CD14-positive monocyte (primary cell): ENCODE data around the gene C4BPA. TPM values are rescaled to one million over a fixed set of nuclear protein-coding genes. Genes with fewer than 3 reads are reported as not detected.

Source experiments
- DNase-seq, 3 donors: peaks; one replicate each; pipeline ENCODE4 v3.0.0-alpha.2; 2011 to 2022
- H2AFZ ChIP-seq: 2 replicates; pipeline ENCODE4 v1.6.0; 2012; ENCODE audit warnings: mild to moderate bottlenecking, low read depth, low read length, inconsistent platforms; ENCODE audit not compliant: insufficient read depth, poor library complexity, severe bottlenecking
- H3K27ac ChIP-seq, 2 donors: 1 replicate in 1 of 2; 2 replicates in 1 of 2; pipeline ENCODE4 v1.5.1; 2012 to 2013; ENCODE audit warnings: low read length in 2 of 2, control low read depth in 1 of 2, inconsistent platforms in 1 of 2, low read depth in 1 of 2, mild to moderate bottlenecking in 1 of 2
- H3K27me3 ChIP-seq, 2 donors: one replicate each; pipeline versions ENCODE4 v1.6.0 to v1.6.1; 2011 to 2013; ENCODE audit warnings: low read length in 2 of 2; ENCODE audit not compliant: control insufficient read depth in 2 of 2, insufficient read depth in 2 of 2
- H3K36me3 ChIP-seq, 2 donors: replicated peaks in 1 of 2; 1 replicate in 1 of 2; 2 replicates in 1 of 2; pipeline versions ENCODE4 v1.5.1 to v1.6.1; 2012 to 2013; ENCODE audit warnings: low read length in 2 of 2, control low read depth in 1 of 2, inconsistent platforms in 1 of 2, mild to moderate bottlenecking in 1 of 2; ENCODE audit not compliant: insufficient read depth in 2 of 2, control insufficient read depth in 1 of 2
- H3K4me1 ChIP-seq, 2 donors: 1 replicate in 1 of 2; 2 replicates in 1 of 2; pipeline versions ENCODE4 v1.5.1 to v1.6.1; 2012 to 2013; ENCODE audit warnings: low read length in 2 of 2, control low read depth in 1 of 2, inconsistent platforms in 1 of 2, mild to moderate bottlenecking in 1 of 2, moderate library complexity in 1 of 2; ENCODE audit not compliant: insufficient read depth in 2 of 2, control insufficient read depth in 1 of 2
- H3K4me2 ChIP-seq: replicated peaks from 2 replicates; pipeline ENCODE3; 2012; ENCODE audit warnings: low read length, moderate library complexity, mild to moderate bottlenecking; ENCODE audit not compliant: poor library complexity, severe bottlenecking; ENCODE audit errors: extremely low read depth
- H3K4me3 ChIP-seq, 3 experiments: fragments of 200-600 bp in 1 of 3; sonication (generic) in 1 of 3; replicated peaks in 1 of 3; 1 replicate in 2 of 3; 2 replicates in 1 of 3; pipeline ENCODE4 v1.5.1; 2011 to 2013; ENCODE audit warnings: low read length in 3 of 3, mild to moderate bottlenecking in 3 of 3, control low read depth in 2 of 3, low read depth in 2 of 3, inconsistent platforms in 1 of 3, moderate library complexity in 1 of 3
- H3K79me2 ChIP-seq: 2 replicates; pipeline ENCODE4 v1.6.0; 2012; ENCODE audit warnings: mild to moderate bottlenecking, control low read depth, inconsistent platforms, low read length, moderate library complexity; ENCODE audit not compliant: insufficient read depth
- H3K9ac ChIP-seq: 2 replicates; pipeline ENCODE4 v1.6.0; 2017; ENCODE audit warnings: low read length, mild to moderate bottlenecking; ENCODE audit not compliant: insufficient read depth, poor library complexity, severe bottlenecking
- H3K9me3 ChIP-seq, 2 donors: replicated peaks in 1 of 2; 1 replicate in 1 of 2; 2 replicates in 1 of 2; pipeline versions ENCODE4 v1.5.1 to v1.6.1; 2012 to 2013; ENCODE audit warnings: low read length in 2 of 2, control low read depth in 1 of 2; ENCODE audit not compliant: control insufficient read depth in 1 of 2, insufficient read depth in 1 of 2
- H4K20me1 ChIP-seq: 2 replicates; pipeline ENCODE4 v1.6.0; 2012; ENCODE audit warnings: mild to moderate bottlenecking, low read length, control low read depth, moderate library complexity; ENCODE audit not compliant: insufficient read depth
- H3K27ac Mint-ChIP-seq, 7 donors: one replicate each; pipeline ENCODE4 v1.8.0; 2020; ENCODE audit warnings: mild to moderate bottlenecking in 7 of 7, mixed read lengths in 7 of 7, moderate library complexity in 6 of 7, inconsistent platforms in 2 of 7
- H3K27me3 Mint-ChIP-seq, 3 donors: one replicate each; pipeline ENCODE4 v1.8.0; 2021 to 2022; ENCODE audit warnings: low read depth in 3 of 3, mild to moderate bottlenecking in 3 of 3, mixed read lengths in 3 of 3, moderate library complexity in 3 of 3, inconsistent platforms in 1 of 3
- H3K36me3 Mint-ChIP-seq, 2 donors: one replicate each; pipeline ENCODE4 v1.8.0; 2020; ENCODE audit warnings: mixed read lengths in 2 of 2, inconsistent platforms in 1 of 2, mild to moderate bottlenecking in 1 of 2
- H3K4me1 Mint-ChIP-seq: one replicate; pipeline ENCODE4 v1.8.0; 2020; ENCODE audit warnings: mild to moderate bottlenecking, mixed read lengths
- H3K4me3 Mint-ChIP-seq, 2 donors: one replicate each; pipeline ENCODE4 v1.8.0; 2020; ENCODE audit warnings: mild to moderate bottlenecking in 2 of 2, mixed read lengths in 2 of 2, moderate library complexity in 1 of 2
- H3K9me3 Mint-ChIP-seq, 7 donors: one replicate each; pipeline ENCODE4 v1.8.0; 2020 to 2022; ENCODE audit warnings: mixed read lengths in 7 of 7, mild to moderate bottlenecking in 6 of 7, moderate library complexity in 6 of 7, inconsistent platforms in 2 of 7
- CTCF ChIP-seq: fragments of 200-600 bp; IDR thresholded peaks from one replicate; pipeline ENCODE4 v1.8.0; 2022; ENCODE audit warnings: antibody characterized with exemption, mild to moderate bottlenecking
- WGBS: methylation state at CpG from one replicate; pipeline ENCODE4 v1.1.5; 2013; ENCODE audit warnings: missing lambda C conversion rate; ENCODE audit not compliant: insufficient coverage; 5-methylcytosine and 5-hydroxymethylcytosine counted together
- intact Hi-C, 2 donors: fragments of 100-400 bp; cut with micrococcal nuclease; formaldehyde crosslinking; loops; one replicate each; pipeline versions ENCODE4 v1.15.0 to v1.15.1; 2023
- polyA plus RNA-seq, 3 donors: library from polyadenylated mRNA; depleted of rRNA in 1 of 3; unstranded in 2 of 3; stranded (reverse) in 1 of 3; fragments of 300-500 nt in 2 of 3; fragments of >200 nt in 1 of 3; fragmentation: Illumina TruSeq in 2 of 3; gene quantifications; 1 replicate in 2 of 3; 2 replicates in 1 of 3; pipeline ENCODE4 v1.2.3, GENCODE V29; 2012 to 2021

C4BPA gene
- polyA plus RNA-seq, 3 donors: 0.09 to 0.25 (median 0.13) TPM

- peak overlapping the region; percentile 18 to 73 for H3K27ac ChIP-seq
- intact Hi-C loops: loop anchor here (1.0 to 10.0 kb wide), 2 partner anchors 32 to 141 kb away; no protein-coding TSS in a partner anchor
- H3K4me3 Mint-ChIP-seq: no peak overlapping the region
- TF ChIP-seq CTCF: no peak
- no peaks in the 10 kb centered on the region for H3K9me3 ChIP-seq
- no peak overlapping the region for H2AFZ ChIP-seq
- peak overlapping the region; percentile 91 to 97 (median 91) for H3K27ac Mint-ChIP-seq
- peaks cover 23% of the 10 kb centered on the region for H3K4me1 Mint-ChIP-seq
- H3K27me3 Mint-ChIP-seq: peaks cover 0 to 2% (median 0%) of the 10 kb centered on the region in 3 donors
- H3K36me3 ChIP-seq: no peaks in the 10 kb centered on the region
- no peaks in the 10 kb centered on the region for H4K20me1 ChIP-seq
- H3K79me2 ChIP-seq: no peaks in the 10 kb centered on the region
- H3K27me3 ChIP-seq: no peaks in the 10 kb centered on the region
- WGBS: 100% methylated on average over 1 of the region's 4 CpGs
- H3K36me3 Mint-ChIP-seq: peaks cover 0 to 3% of the 10 kb centered on the region in 2 donors
- H3K4me3 ChIP-seq: peak overlapping the region in 1 of 3 experiments; percentile 46
- H3K4me1 ChIP-seq: peaks cover 21 to 28% of the 10 kb centered on the region in 2 donors
- H3K4me2 ChIP-seq: peak overlapping the region; percentile 43
- no peak overlapping the region for H3K9ac ChIP-seq
- no peak for DNase-seq
- peaks cover 0 to 6% (median 3%) of the 10 kb centered on the region in 7 donors for H3K9me3 Mint-ChIP-seq
These were observed 69.4 kb downstream of the C4BPA start for GRCh38 chr1:207173396-207173795.

- Histone ChIP-seq H3K9ac (no peak overlapping the region), H2AFZ (no peak overlapping the region), H3K4me3 (no peak overlapping the region), H3K36me3 (no peaks in the 10 kb centered on the region), H3K4me1 (peaks cover 21 to 28% of the 10 kb centered on the region in 2 donors), H3K9me3 (no peaks in the 10 kb centered on the region), H3K4me2 (no peak overlapping the region), H3K27ac (no peak overlapping the region), H3K27me3 (peaks cover 0 to 4% of the 10 kb centered on the region in 2 donors), H3K79me2 (no peaks in the 10 kb centered on the region), H4K20me1 (no peaks in the 10 kb centered on the region)
- Mint-ChIP-seq H3K27me3 (peaks cover 0 to 2% (median 0%) of the 10 kb centered on the region in 3 donors), H3K36me3 (peaks cover 0 to 1% of the 10 kb centered on the region in 2 donors), H3K9me3 (peaks cover 0 to 3% (median 0%) of the 10 kb centered on the region in 7 donors), H3K4me3 (no peak overlapping the region), H3K4me1 (peaks cover 23% of the 10 kb centered on the region), H3K27ac (no peak overlapping the region)
- intact Hi-C loops: loop anchor here in 1 of 2 donors (10.0 kb wide), 1 partner anchor 140 kb away; no protein-coding TSS in a partner anchor
- no peak for DNase-seq
- no peak for TF ChIP-seq CTCF
- 83% methylated on average over 3 of the region's 4 CpGs for WGBS
These were observed 70.9 kb downstream of the C4BPA start for GRCh38 chr1:207174913-207175312.
